GM23338 (cell line): ENCODE results near the gene AGTR1. TPM values are rescaled to one million over a fixed set of nuclear protein-coding genes. Genes with fewer than 3 reads are reported as not detected.

Experiments
- ATAC-seq: fragments of 200-7000 bp; cut with Tn5 transposase; 3 replicates; pipeline ENCODE4 v1.9.1; 2020
- DNase-seq: peaks from one replicate; pipeline ENCODE4 v3.0.0-alpha.2; 2015; ENCODE audit warnings: low spot score
- H2AFZ ChIP-seq: fragments of 200-600 bp; sonication (generic); 2 replicates; pipeline ENCODE4 v1.8.0; 2016; ENCODE audit warnings: antibody characterized with exemption, mild to moderate bottlenecking, moderate library complexity
- H3F3A ChIP-seq: fragments of 200-600 bp; sonication (generic); replicated peaks from 2 replicates; pipeline ENCODE4 v1.8.0; 2017; ENCODE audit warnings: antibody characterized with exemption, mixed run types, low read depth
- H3K27ac ChIP-seq: fragments of 200-600 bp; sonication (generic); 2 replicates; pipeline ENCODE4 v1.6.1; 2016; ENCODE audit warnings: low read depth
- H3K27me3 ChIP-seq: fragments of 200-600 bp; sonication (generic); 2 replicates; pipeline ENCODE4 v1.8.0; 2016; ENCODE audit warnings: mild to moderate bottlenecking, mixed run types, moderate library complexity; ENCODE audit not compliant: insufficient read depth
- H3K36me3 ChIP-seq: fragments of 200-600 bp; sonication (generic); 2 replicates; pipeline ENCODE4 v1.8.0; 2016; ENCODE audit warnings: mild to moderate bottlenecking; ENCODE audit not compliant: insufficient read depth
- H3K4me1 ChIP-seq: fragments of 200-600 bp; sonication (generic); 2 replicates; pipeline ENCODE4 v1.8.0; 2016; ENCODE audit warnings: mild to moderate bottlenecking, moderate library complexity; ENCODE audit not compliant: insufficient read depth
- H3K4me2 ChIP-seq: fragments of 200-600 bp; sonication (generic); 2 replicates; pipeline ENCODE4 v1.7.1; 2017; ENCODE audit warnings: mixed run types
- H3K4me3 ChIP-seq: fragments of 200-600 bp; sonication (generic); 2 replicates; pipeline ENCODE4 v1.6.1; 2016; ENCODE audit warnings: mixed run types
- H3K79me2 ChIP-seq: fragments of 200-600 bp; sonication (generic); replicated peaks from 2 replicates; pipeline ENCODE4 v1.8.0; 2017; ENCODE audit warnings: mild to moderate bottlenecking; ENCODE audit not compliant: insufficient read depth
- H3K9me2 ChIP-seq: fragments of 200-600 bp; sonication (generic); 2 replicates; pipeline ENCODE4 v1.8.0; 2017; ENCODE audit not compliant: insufficient read depth
- H4K20me1 ChIP-seq: fragments of 200-600 bp; sonication (generic); replicated peaks from 2 replicates; pipeline ENCODE4 v1.8.0; 2017; ENCODE audit warnings: mild to moderate bottlenecking; ENCODE audit not compliant: insufficient read depth
- H3K27ac Mint-ChIP-seq: 2 replicates; pipeline ENCODE4 v1.8.0; 2020; ENCODE audit warnings: inconsistent platforms, mild to moderate bottlenecking, moderate library complexity, mixed read lengths
- H3K27me3 Mint-ChIP-seq: 3 replicates; pipeline ENCODE4 v1.8.0; 2022; ENCODE audit warnings: low read depth, mild to moderate bottlenecking, moderate library complexity, mixed read lengths, inconsistent platforms; ENCODE audit not compliant: insufficient read depth, poor library complexity
- H3K36me3 Mint-ChIP-seq: 3 replicates; pipeline ENCODE4 v1.8.0; 2021; ENCODE audit warnings: low read depth, mild to moderate bottlenecking, inconsistent platforms, moderate library complexity, mixed read lengths
- H3K4me1 Mint-ChIP-seq: 3 replicates; pipeline ENCODE4 v1.8.0; 2020; ENCODE audit warnings: mild to moderate bottlenecking, inconsistent platforms, mixed read lengths
- H3K4me3 Mint-ChIP-seq: 3 replicates; pipeline ENCODE4 v1.8.0; 2021; ENCODE audit warnings: moderate library complexity, mild to moderate bottlenecking, inconsistent platforms, mixed read lengths
- H3K9me3 Mint-ChIP-seq: 3 replicates; pipeline ENCODE4 v1.8.0; 2020; ENCODE audit warnings: moderate library complexity, mild to moderate bottlenecking, inconsistent platforms, mixed read lengths
- CREB1 ChIP-seq: fragments of 250-450 bp; sonication (Bioruptor Pico); IDR thresholded peaks from 2 replicates; pipeline ENCODE4 v1.5.0; 2020; ENCODE audit warnings: low read depth, mild to moderate bottlenecking, moderate library complexity
- CTCF ChIP-seq, 2 experiments: fragments of 200-600 bp in 1 of 2; sonication (generic) in 1 of 2; conservative IDR thresholded peaks; 2 replicates each; pipeline versions ENCODE4 v1.5.1 to v1.6.1; 2016 to 2017; ENCODE audit warnings: antibody characterized with exemption in 2 of 2, low read depth in 2 of 2, mild to moderate bottlenecking in 2 of 2, moderate library complexity in 1 of 2
- EZH2 ChIP-seq: fragments of 200-600 bp; sonication (generic); IDR thresholded peaks from one replicate; pipeline ENCODE4 v1.8.0; 2017; ENCODE audit warnings: antibody characterized with exemption, mild to moderate bottlenecking, low read depth; ENCODE audit not compliant: unreplicated experiment
- REST ChIP-seq: IDR thresholded peaks from one replicate; pipeline ENCODE4 v1.6.1; 2018; ENCODE audit warnings: antibody characterized with exemption; ENCODE audit not compliant: unreplicated experiment
- STAT1 ChIP-seq: IDR thresholded peaks from one replicate; pipeline ENCODE4 v1.6.1; 2016; ENCODE audit warnings: antibody characterized with exemption; ENCODE audit not compliant: unreplicated experiment
- ZNF114 ChIP-seq: fragments of 250-450 bp; sonication (Bioruptor Pico); IDR thresholded peaks from 2 replicates; pipeline ENCODE4 v1.5.0; 2020; ENCODE audit warnings: mild to moderate bottlenecking, moderate library complexity
- ZNF331 ChIP-seq: fragments of 250-450 bp; sonication (Bioruptor Pico); IDR thresholded peaks from 2 replicates; pipeline ENCODE4 v1.5.0; 2020; ENCODE audit warnings: low read depth, mild to moderate bottlenecking, moderate library complexity
- ZNF462 ChIP-seq: fragments of 250-450 bp; sonication (Bioruptor Pico); IDR thresholded peaks from 2 replicates; pipeline ENCODE4 v1.5.0; 2020; ENCODE audit warnings: mild to moderate bottlenecking, moderate library complexity
- polyA plus RNA-seq: library from polyadenylated mRNA; unstranded; fragments of >200 nt; fragmentation: Nextera tagmentation; extraction: Ambion mirVana; gene quantifications from 2 replicates; pipeline ENCODE4 v1.2.1, GENCODE V29; 2016
- total RNA-seq: library from RNA; depleted of rRNA; stranded (reverse); fragments of >200 nt; shearing (Covaris generic); gene quantifications from 2 replicates; pipeline ENCODE4 v1.2.3, GENCODE V29; 2014

Gene AGTR1
- total and polyA plus RNA-seq, 2 experiments from 2014 or later: 0.16 TPM; not detected in 1

GRCh38 chr3:148657470-148657869 is 40.2 kb upstream of the AGTR1 start (continued):
- TF ChIP-seq ZNF462 (CRISPR knock-in tag) (no peak), ZNF331 (CRISPR knock-in tag) (no peak)

GRCh38 chr3:148659512-148659911 is 38.2 kb upstream of the AGTR1 start:
- TF ChIP-seq ZNF114 (CRISPR knock-in tag): no peak
- no peaks in the 10 kb centered on the region for H3K36me3 Mint-ChIP-seq
- Histone ChIP-seq H3K27me3 (no peaks in the 10 kb centered on the region), H3K4me1 (no peaks in the 10 kb centered on the region), H3K27ac (no peak overlapping the region), H3K4me3 (no peak overlapping the region), H2AFZ (no peak overlapping the region), H4K20me1 (no peaks in the 10 kb centered on the region), H3K4me2 (no peak overlapping the region), H3K9me2 (no peaks in the 10 kb centered on the region), H3K79me2 (no peaks in the 10 kb centered on the region), H3K36me3 (no peaks in the 10 kb centered on the region), H3F3A (no peaks in the 10 kb centered on the region)
- H3K27ac Mint-ChIP-seq: no peak overlapping the region
- H3K9me3 Mint-ChIP-seq: no peaks in the 10 kb centered on the region
- H3K4me3 Mint-ChIP-seq: no peak overlapping the region
- H3K27me3 Mint-ChIP-seq: no peaks in the 10 kb centered on the region
- no peak for DNase-seq
- no peaks in the 10 kb centered on the region for H3K4me1 Mint-ChIP-seq
- no peak for ATAC-seq

- H3K4me3 ChIP-seq: no peak overlapping the region
- no peaks in the 10 kb centered on the region for H4K20me1 ChIP-seq
- no peaks in the 10 kb centered on the region for H3K9me2 ChIP-seq
- no peaks in the 10 kb centered on the region for H3K4me1 ChIP-seq
- no peaks in the 10 kb centered on the region for H3K27me3 Mint-ChIP-seq
- H3K27me3 ChIP-seq: no peaks in the 10 kb centered on the region
- DNase-seq (no peak), ATAC-seq (no peak)
- H3K36me3 Mint-ChIP-seq: no peaks in the 10 kb centered on the region
- no peaks in the 10 kb centered on the region for H3K9me3 Mint-ChIP-seq
- peaks cover 2% of the 10 kb centered on the region; the same call in 1 of the 3 replicates for H3K4me1 Mint-ChIP-seq
- no peak overlapping the region for H3K27ac ChIP-seq
- H2AFZ ChIP-seq: no peak overlapping the region
- no peaks in the 10 kb centered on the region for H3K36me3 ChIP-seq
- H3K4me2 ChIP-seq: no peak overlapping the region
- no peak overlapping the region for H3K4me3 Mint-ChIP-seq
- no peak overlapping the region for H3K27ac Mint-ChIP-seq
- no peaks in the 10 kb centered on the region for H3F3A ChIP-seq
- H3K79me2 ChIP-seq: no peaks in the 10 kb centered on the region
- no peak for TF ChIP-seq EZH2
- TF ChIP-seq CTCF (conservative IDR thresholded peaks at IDR 0.05; ENCODE audit: low read depth in 2 of 2): no peak
- no peak for TF ChIP-seq CREB1
- no peak for TF ChIP-seq REST
- TF ChIP-seq STAT1: no peak
Measured at GRCh38 chr3:148680289-148680688, 17.4 kb upstream of the AGTR1 start.
